ENCODE measurements around the gene YJU2. TPM values are rescaled to one million over a fixed set of nuclear protein-coding genes. Genes with fewer than 3 reads are reported as not detected.

YJU2 gene
- total and polyA plus RNA-seq, 2 of the 13 experiments (the other 11 are each of a cell fraction or from before 2014, with no cell fraction given), result 9.3 to 17.9 TPM

DNA sequence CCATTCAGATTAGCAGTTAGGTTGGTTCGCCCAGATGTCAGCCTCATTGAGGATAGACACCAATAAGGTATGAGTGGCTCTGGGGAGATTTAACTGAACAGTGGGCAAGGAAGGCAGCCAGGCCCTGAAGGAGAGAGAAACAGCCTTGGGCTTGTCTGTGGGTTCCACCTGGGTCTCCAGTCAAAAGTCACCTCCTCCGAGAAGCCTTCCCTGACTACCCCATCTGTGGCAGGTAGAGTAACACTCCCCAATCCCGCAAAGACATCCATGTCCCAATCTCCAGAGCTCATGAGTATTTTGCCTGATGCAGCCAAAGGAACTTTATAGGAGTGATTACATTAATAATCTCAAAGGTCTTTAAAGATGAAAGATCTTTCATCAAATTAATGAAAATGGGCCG, 8.0 kb upstream of the YJU2 start:
- Histone ChIP-seq H3K9me3 (ENCODE audit: low read length) (peaks cover 14% of the 10 kb centered on the region), H4K20me1 (ENCODE audit: insufficient read depth, low read length) (no peaks in the 10 kb centered on the region), H3K9ac (ENCODE audit: insufficient read depth, low read depth, low read length) (no peak overlapping the region), H3K4me2 (ENCODE audit: low read depth, low read length) (no peak overlapping the region), H3K79me2 (ENCODE audit: insufficient read depth, low read length) (no peaks in the 10 kb centered on the region), H2AFZ (ENCODE audit: low read length) (no peak overlapping the region), H3K27me3 (ENCODE audit: control insufficient read depth in 1 of 2, insufficient read depth in 2 of 2, low read length in 2 of 2) (no peaks in the 10 kb centered on the region; a peak in 1 of 5 replicates), H3K4me1 (ENCODE audit: insufficient read depth, low read length) (peaks cover 18% of the 10 kb centered on the region), H3K27ac (ENCODE audit: extremely low read length, insufficient read depth, low read length) (no peak overlapping the region), H3K4me3 (replicated peaks in 1 of 3; ENCODE audit: insufficient read depth in 1 of 3, low read depth in 2 of 3, low read length in 3 of 3) (no peak overlapping the region), H3K36me3 (replicated peaks in 1 of 2; ENCODE audit: control insufficient read depth in 1 of 2, insufficient read depth in 2 of 2, low read length in 2 of 2) (no peaks in the 10 kb centered on the region)
- 63% methylated on average over 4 of the region's 4 CpGs for WGBS (ENCODE audit: low lambda C conversion rate)
- in situ Hi-C loops (cut with HindIII; ENCODE audit: extremely low pct_ligation_motif_present, low pct_unique_long_range_greater_than_20kb), result no loop called here
- intact Hi-C loops (cut with micrococcal nuclease; ENCODE audit: unreplicated experiment), result no loop called here
- ChIA-PET CTCF (ENCODE audit: low intra/inter-chr PET ratio, low total read pairs) (no interaction called here), POLR2A (no interaction called here)
- ATAC-seq, result no peak
- no peak for FAIRE-seq
- no peak for DNase-seq (ENCODE audit: low spot score)
- TF ChIP-seq ZFP36 (IDR thresholded peaks at IDR 0.05; ENCODE audit: borderline replicate concordance, low read depth, low read length, partially characterized antibody), result peak; percentile 82
- TF ChIP-seq HNF4G (IDR thresholded peaks at IDR 0.05; ENCODE audit: borderline replicate concordance, low read depth, low read length), result no peak
- no peak for TF ChIP-seq HNF4G (CRISPR knock-in tag; IDR thresholded peaks at IDR 0.05; ENCODE audit: borderline replicate concordance, low read depth)
- TF ChIP-seq ZNF44 (CRISPR knock-in tag; IDR thresholded peaks at IDR 0.05), result no peak
- TF ChIP-seq ZNF274 (CRISPR knock-in tag; IDR thresholded peaks at IDR 0.05), result no peak
- TF ChIP-seq, protein P1, sequence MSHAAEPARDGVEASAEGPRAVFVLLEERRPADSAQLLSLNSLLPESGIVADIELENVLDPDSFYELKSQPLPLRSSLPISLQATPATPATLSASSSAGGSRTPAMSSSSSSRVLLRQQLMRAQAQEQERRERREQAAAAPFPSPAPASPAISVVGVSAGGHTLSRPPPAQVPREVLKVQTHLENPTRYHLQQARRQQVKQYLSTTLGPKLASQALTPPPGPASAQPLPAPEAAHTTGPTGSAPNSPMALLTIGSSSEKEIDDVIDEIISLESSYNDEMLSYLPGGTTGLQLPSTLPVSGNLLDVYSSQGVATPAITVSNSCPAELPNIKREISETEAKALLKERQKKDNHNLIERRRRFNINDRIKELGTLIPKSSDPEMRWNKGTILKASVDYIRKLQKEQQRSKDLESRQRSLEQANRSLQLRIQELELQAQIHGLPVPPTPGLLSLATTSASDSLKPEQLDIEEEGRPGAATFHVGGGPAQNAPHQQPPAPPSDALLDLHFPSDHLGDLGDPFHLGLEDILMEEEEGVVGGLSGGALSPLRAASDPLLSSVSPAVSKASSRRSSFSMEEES (CRISPR knock-in tag; IDR thresholded peaks at IDR 0.05), result no peak
- no peak for TF ChIP-seq FOXK1 (CRISPR knock-in tag; IDR thresholded peaks at IDR 0.05; ENCODE audit: borderline replicate concordance, low read depth)
- TF ChIP-seq, protein P2, sequence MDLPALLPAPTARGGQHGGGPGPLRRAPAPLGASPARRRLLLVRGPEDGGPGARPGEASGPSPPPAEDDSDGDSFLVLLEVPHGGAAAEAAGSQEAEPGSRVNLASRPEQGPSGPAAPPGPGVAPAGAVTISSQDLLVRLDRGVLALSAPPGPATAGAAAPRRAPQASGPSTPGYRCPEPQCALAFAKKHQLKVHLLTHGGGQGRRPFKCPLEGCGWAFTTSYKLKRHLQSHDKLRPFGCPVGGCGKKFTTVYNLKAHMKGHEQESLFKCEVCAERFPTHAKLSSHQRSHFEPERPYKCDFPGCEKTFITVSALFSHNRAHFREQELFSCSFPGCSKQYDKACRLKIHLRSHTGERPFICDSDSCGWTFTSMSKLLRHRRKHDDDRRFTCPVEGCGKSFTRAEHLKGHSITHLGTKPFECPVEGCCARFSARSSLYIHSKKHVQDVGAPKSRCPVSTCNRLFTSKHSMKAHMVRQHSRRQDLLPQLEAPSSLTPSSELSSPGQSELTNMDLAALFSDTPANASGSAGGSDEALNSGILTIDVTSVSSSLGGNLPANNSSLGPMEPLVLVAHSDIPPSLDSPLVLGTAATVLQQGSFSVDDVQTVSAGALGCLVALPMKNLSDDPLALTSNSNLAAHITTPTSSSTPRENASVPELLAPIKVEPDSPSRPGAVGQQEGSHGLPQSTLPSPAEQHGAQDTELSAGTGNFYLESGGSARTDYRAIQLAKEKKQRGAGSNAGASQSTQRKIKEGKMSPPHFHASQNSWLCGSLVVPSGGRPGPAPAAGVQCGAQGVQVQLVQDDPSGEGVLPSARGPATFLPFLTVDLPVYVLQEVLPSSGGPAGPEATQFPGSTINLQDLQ (CRISPR knock-in tag; IDR thresholded peaks at IDR 0.05), result no peak
- no TSS peak for BruUV-seq (replicated peaks)
